ENCODE data around the gene PODNL1. TPM values are rescaled to one million over a fixed set of nuclear protein-coding genes. Genes with fewer than 3 reads are reported as not detected.
"Not testable (repeated sequence)": the region's sequence is repeated elsewhere in the genome, so short reads cannot be mapped to it uniquely, and the experiment has no call there.

The PODNL1 gene
- polyA plus RNA-seq, 1 experiment, result 2.8 TPM

GRCh38 chr19:13926715-13927114 lies 11.5 kb downstream of the PODNL1 start:
- ChIA-PET POLR2A (no interaction called here), CTCF (no interaction called here)
- Histone ChIP-seq H3K27me3 (ENCODE audit: control insufficient read depth, insufficient read depth, low read length) (no peaks in the 10 kb centered on the region), H3K27ac (ENCODE audit: low read depth, low read length) (no peak overlapping the region), H3K4me3 (ENCODE audit: low read depth, low read length) (no peak overlapping the region), H3K9me3 (ENCODE audit: control insufficient read depth, insufficient read depth, low read length) (no peaks in the 10 kb centered on the region; the same call in 1 of the 2 replicates)
- TF ChIP-seq CTCF (IDR thresholded peaks at IDR 0.05; ENCODE audit: low read depth, low read length), result no peak
- DNase-seq (ENCODE audit: low read depth, low spot score), result no peak

GRCh38 chr19:13926010-13926409 lies 12.2 kb downstream of the PODNL1 start:
- DNase-seq (ENCODE audit: low read depth, low spot score), result no peak
- Histone ChIP-seq H3K27ac (ENCODE audit: low read depth, low read length) (no peak overlapping the region), H3K27me3 (ENCODE audit: control insufficient read depth, insufficient read depth, low read length) (no peaks in the 10 kb centered on the region), H3K4me3 (ENCODE audit: low read depth, low read length) (no peak overlapping the region), H3K9me3 (ENCODE audit: control insufficient read depth, insufficient read depth, low read length) (peaks cover 4% of the 10 kb centered on the region)
- no peak for TF ChIP-seq CTCF (IDR thresholded peaks at IDR 0.05; ENCODE audit: low read depth, low read length)
- CTCF ChIA-PET, result no interaction called here
- POLR2A ChIA-PET, result no interaction called here

GRCh38 chr19:13923194-13923987 lies 14.8 kb downstream of the PODNL1 start:
- POLR2A ChIA-PET, result no interaction called here
- no peak overlapping the region for H3K27ac ChIP-seq (ENCODE audit: low read depth, low read length)
- no peaks in the 10 kb centered on the region for H3K27me3 ChIP-seq (ENCODE audit: control insufficient read depth, insufficient read depth, low read length)
- H3K4me3 ChIP-seq (ENCODE audit: low read depth, low read length), result no peak overlapping the region
- DNase-seq (ENCODE audit: low read depth, low spot score), result no peak
- peaks cover 11% of the 10 kb centered on the region for H3K9me3 ChIP-seq (ENCODE audit: control insufficient read depth, insufficient read depth, low read length)
- TF ChIP-seq CTCF (IDR thresholded peaks at IDR 0.05; ENCODE audit: low read depth, low read length), result no peak
- CTCF ChIA-PET, result no interaction called here

GRCh38 chr19:13922118-13922517 lies 16.1 kb downstream of the PODNL1 start:
- POLR2A ChIA-PET; H3K27me3 ChIP-seq (ENCODE audit: control insufficient read depth, insufficient read depth, low read length); H3K27ac ChIP-seq (ENCODE audit: low read depth, low read length); DNase-seq (ENCODE audit: low read depth, low spot score); H3K4me3 ChIP-seq (ENCODE audit: low read depth, low read length): not testable (repeated sequence)
- CTCF ChIA-PET, result interaction anchor here (1.8 kb wide), 1 partner anchor 153 kb away, joined by 3 read pairs; no protein-coding TSS in a partner anchor
- H3K9me3 ChIP-seq (ENCODE audit: control insufficient read depth, insufficient read depth, low read length), result peaks cover 11% of the 10 kb centered on the region

GRCh38 chr19:13920940-13921747 lies 17.1 kb downstream of the PODNL1 start:
- DNase-seq (ENCODE audit: low read depth, low spot score), result no peak
- ChIA-PET POLR2A (interaction anchor here (1.1 kb wide), 1 partner anchor 17 kb away, joined by 4 read pairs; the partner anchor contains the start of gene PODNL1), CTCF (interaction anchor here (0.6 to 1.8 kb wide), 3 partner anchors 40 to 154 kb away, joined by 3 to 4 read pairs (median 3); no protein-coding TSS in a partner anchor)
- no peaks in the 10 kb centered on the region for H3K27me3 ChIP-seq (ENCODE audit: control insufficient read depth, insufficient read depth, low read length)
- TF ChIP-seq CTCF (IDR thresholded peaks at IDR 0.05; ENCODE audit: low read depth, low read length), result no peak
- peaks cover 11% of the 10 kb centered on the region for H3K9me3 ChIP-seq (ENCODE audit: control insufficient read depth, insufficient read depth, low read length)
- no peak overlapping the region for H3K4me3 ChIP-seq (ENCODE audit: low read depth, low read length)
- H3K27ac ChIP-seq (ENCODE audit: low read depth, low read length), result no peak overlapping the region

Data from AG04450 (cell line).